Panc1 (cell line): ENCODE results near the gene C10orf88. TPM values are rescaled to one million over a fixed set of nuclear protein-coding genes. Genes with fewer than 3 reads are reported as not detected.

Experiments used
- ATAC-seq: fragments of 200-7000 bp; cut with Tn5 transposase; 2 replicates; pipeline ENCODE4 v1.9.1; 2020; ENCODE audit warnings: mild to moderate bottlenecking, moderate library complexity
- Bru-seq: library from RNA; stranded (reverse); fragments of 400-500 nt; gene quantifications from one replicate; lab custom pipeline; 2021; lab: Mats Ljungman, UMichigan
- BruChase-seq, 2 experiments: library from RNA; stranded (reverse); fragments of 400-500 nt; gene quantifications; one replicate each; lab custom pipeline; 2021; lab: Mats Ljungman, UMichigan
- BruUV-seq: library from RNA; stranded (reverse); fragments of 400-500 nt; replicated peaks from 2 replicates; lab custom pipeline; 2021; lab: Mats Ljungman, UMichigan
- CTCF ChIA-PET: fragments of 300-600 bp; sonication (Branson Sonifier 250); formaldehyde crosslinking; loops from one replicate; lab custom pipeline; 2022; ENCODE audit warnings: antibody characterized with exemption; lab: Charles Lee
- POLR2A ChIA-PET: fragments of 300-600 bp; sonication (Branson Sonifier 250); formaldehyde crosslinking; loops from one replicate; lab custom pipeline; 2022; ENCODE audit warnings: antibody characterized with exemption; lab: Charles Lee
- DNase-seq: peaks from one replicate; pipeline ENCODE4 v3.0.0-alpha.2; 2010; ENCODE audit warnings: low read depth, low spot score
- H3K27ac ChIP-seq: 2 replicates; pipeline ENCODE4 v1.5.1; 2011; ENCODE audit warnings: mild to moderate bottlenecking, low read length, inconsistent platforms
- H3K27me3 ChIP-seq: fragments of 200-500 bp; sonication (Bioruptor generic); 2 replicates; pipeline ENCODE4 v1.6.0; 2014; ENCODE audit warnings: low read length, inconsistent platforms; ENCODE audit not compliant: control insufficient read depth, insufficient read depth
- H3K36me3 ChIP-seq: fragments of 200-500 bp; sonication (Bioruptor generic); 2 replicates; pipeline ENCODE4 v1.5.1; 2014; ENCODE audit warnings: inconsistent platforms, mild to moderate bottlenecking, low read length, moderate library complexity; ENCODE audit not compliant: control insufficient read depth, insufficient read depth
- H3K4me1 ChIP-seq: 2 replicates; pipeline ENCODE4 v1.5.1; 2011; ENCODE audit warnings: inconsistent platforms, mild to moderate bottlenecking, low read length, moderate library complexity; ENCODE audit not compliant: control insufficient read depth, insufficient read depth
- H3K4me3 ChIP-seq, 2 experiments: 2 replicates each; pipeline ENCODE4 v1.5.1; 2011 to 2012; ENCODE audit warnings: low read depth in 2 of 2, low read length in 2 of 2, mild to moderate bottlenecking in 2 of 2, inconsistent platforms in 1 of 2, moderate library complexity in 1 of 2
- H3K9me3 ChIP-seq: fragments of 200-500 bp; sonication (Bioruptor generic); 2 replicates; pipeline ENCODE4 v1.5.1; 2014; ENCODE audit warnings: low read depth, mild to moderate bottlenecking, inconsistent platforms, low read length, moderate library complexity; ENCODE audit not compliant: control insufficient read depth, insufficient read depth
- CTCF ChIP-seq: fragments of 450-650 bp; IDR thresholded peaks from 2 replicates; pipeline ENCODE4 v1.5.1; 2017; ENCODE audit warnings: mild to moderate bottlenecking
- POLR2AphosphoS5 ChIP-seq: IDR thresholded peaks from 2 replicates; pipeline ENCODE4 v1.6.1; 2012; ENCODE audit warnings: mild to moderate bottlenecking, low read depth, low read length, moderate library complexity
- SIN3A ChIP-seq: IDR thresholded peaks from 2 replicates; pipeline ENCODE4 v1.6.1; 2012; ENCODE audit warnings: low read depth, mild to moderate bottlenecking, low read length, moderate library complexity, borderline replicate concordance; ENCODE audit not compliant: insufficient read depth
- TCF7L2 ChIP-seq: IDR thresholded peaks from 2 replicates; pipeline ENCODE4 v1.6.1; 2011; ENCODE audit warnings: mild to moderate bottlenecking, low read depth, low read length, inconsistent platforms
- in situ Hi-C: cut with HindIII; loops from 2 replicates; pipeline ENCODE4 v1.10.0; 2016; ENCODE audit warnings: low sequenced_read_pairs, low pct_unique_long_range_greater_than_20kb
- intact Hi-C: fragments of 100-400 bp; cut with micrococcal nuclease; formaldehyde crosslinking; loops from one replicate; pipeline ENCODE4 v1.10.0; 2022; ENCODE audit not compliant: unreplicated experiment
- long read RNA-seq: library from polyadenylated mRNA; unstranded; transcript quantifications from one replicate; pipeline ENCODE4 v2.0.0, GENCODE V29; 2021; ENCODE audit not compliant: unreplicated experiment
- polyA plus RNA-seq: library from polyadenylated mRNA; unstranded; fragments of >200 nt; gene quantifications from one replicate; pipeline ENCODE4 v1.2.1, GENCODE V29; 2012; ENCODE audit warnings: missing spikeins; ENCODE audit not compliant: insufficient read length
- total RNA-seq: library from RNA; stranded (reverse); gene quantifications from one replicate; pipeline ENCODE4 v1.2.1, GENCODE V29; 2021; ENCODE audit not compliant: unreplicated experiment
- TF ChIP-seq, protein P1 (sequence below), 2 experiments: IDR thresholded peaks; 2 replicates each; pipeline ENCODE4 v1.6.1; 2011 to 2012; ENCODE audit warnings: low read depth in 2 of 2, control low read depth in 1 of 2, low read length in 1 of 2, mild to moderate bottlenecking in 1 of 2, moderate library complexity in 1 of 2; ENCODE audit not compliant: insufficient read depth in 1 of 2

Gene C10orf88
- total RNA-seq (21.7 TPM), Bru-seq, nascent RNA (percentile 90 among the genes with signal in this experiment), BruChase-seq, experiment 1, labeled RNA remaining after a 2-hour chase (percentile 90 among the genes with signal in this experiment), BruChase-seq, experiment 2, labeled RNA remaining after a 6-hour chase (percentile 74 among the genes with signal in this experiment)
- 11.2 TPM for polyA plus RNA-seq
- long read RNA-seq, transcript C10orf88-204 (6 exons, 2,482 nt) = major isoform, 22 of 31 reads
- long read RNA-seq, partial matches to known transcripts = 3 of 31 reads
- long read RNA-seq, other reads (novel, unspliced or antisense) = 6 of 31 reads

DNA sequence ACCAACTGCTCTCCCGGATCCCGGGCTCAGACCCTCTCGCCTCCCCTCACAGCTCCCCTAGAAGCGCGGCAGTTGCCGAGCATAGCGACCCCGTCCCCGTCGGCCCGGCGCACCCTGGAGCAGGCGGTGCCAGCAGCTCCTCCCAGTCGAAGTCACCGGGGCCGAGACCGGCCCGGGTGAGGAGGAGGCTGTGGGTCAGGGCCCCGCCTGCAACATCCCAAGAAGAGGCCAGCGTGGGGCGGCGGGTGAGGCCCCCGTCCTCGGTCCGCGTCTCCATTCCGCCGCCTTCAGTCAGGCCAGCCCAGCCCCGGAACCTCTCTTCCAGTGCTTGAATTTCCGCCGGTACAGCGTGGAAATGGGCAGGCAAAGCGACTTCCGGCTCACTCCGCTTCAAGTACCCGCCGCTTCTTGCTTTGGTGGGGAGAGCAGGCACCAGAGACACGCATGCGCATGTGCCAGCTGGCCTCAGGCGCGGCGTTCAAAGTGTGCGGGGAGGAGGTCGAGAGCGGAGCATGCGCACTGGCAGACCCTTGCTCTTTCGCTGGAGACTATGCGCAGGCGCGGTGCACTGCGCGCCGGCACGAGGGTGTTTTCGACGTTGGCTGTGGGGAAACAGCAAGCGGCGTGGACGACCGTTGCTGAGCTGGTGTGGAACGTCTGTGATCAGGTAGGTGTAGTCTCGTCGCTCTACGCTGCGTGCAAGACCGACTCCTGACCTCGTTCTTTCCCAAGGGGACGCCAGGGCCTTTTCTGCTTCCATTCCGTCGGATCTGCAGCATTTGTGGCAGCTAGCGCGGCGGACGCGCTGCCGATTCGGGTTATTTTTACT, at the start of gene C10orf88:
TSS of gene C10orf88 (minus strand) at position 326 of the 829 bp plus-strand sequence. CDS start at position 277, 49 bp downstream.
- BruUV-seq = no TSS peak
- peak; percentile 97 for DNase-seq
- peaks cover 16% of the 10 kb centered on the region; the same call in 1 of the 2 replicates for H3K36me3 ChIP-seq
- POLR2A ChIA-PET = interaction anchor here (0.6 to 0.7 kb wide), 2 partner anchors 110 to 553 kb away, joined by 3 to 6 read pairs; no protein-coding TSS in a partner anchor
- TF ChIP-seq SIN3A (peak; percentile 84; the same call in 1 of the 2 replicates), POLR2AphosphoS5 (peak; percentile 89), TCF7L2 (peak; percentile 98), CTCF (no peak)
- TF ChIP-seq, protein P1, sequence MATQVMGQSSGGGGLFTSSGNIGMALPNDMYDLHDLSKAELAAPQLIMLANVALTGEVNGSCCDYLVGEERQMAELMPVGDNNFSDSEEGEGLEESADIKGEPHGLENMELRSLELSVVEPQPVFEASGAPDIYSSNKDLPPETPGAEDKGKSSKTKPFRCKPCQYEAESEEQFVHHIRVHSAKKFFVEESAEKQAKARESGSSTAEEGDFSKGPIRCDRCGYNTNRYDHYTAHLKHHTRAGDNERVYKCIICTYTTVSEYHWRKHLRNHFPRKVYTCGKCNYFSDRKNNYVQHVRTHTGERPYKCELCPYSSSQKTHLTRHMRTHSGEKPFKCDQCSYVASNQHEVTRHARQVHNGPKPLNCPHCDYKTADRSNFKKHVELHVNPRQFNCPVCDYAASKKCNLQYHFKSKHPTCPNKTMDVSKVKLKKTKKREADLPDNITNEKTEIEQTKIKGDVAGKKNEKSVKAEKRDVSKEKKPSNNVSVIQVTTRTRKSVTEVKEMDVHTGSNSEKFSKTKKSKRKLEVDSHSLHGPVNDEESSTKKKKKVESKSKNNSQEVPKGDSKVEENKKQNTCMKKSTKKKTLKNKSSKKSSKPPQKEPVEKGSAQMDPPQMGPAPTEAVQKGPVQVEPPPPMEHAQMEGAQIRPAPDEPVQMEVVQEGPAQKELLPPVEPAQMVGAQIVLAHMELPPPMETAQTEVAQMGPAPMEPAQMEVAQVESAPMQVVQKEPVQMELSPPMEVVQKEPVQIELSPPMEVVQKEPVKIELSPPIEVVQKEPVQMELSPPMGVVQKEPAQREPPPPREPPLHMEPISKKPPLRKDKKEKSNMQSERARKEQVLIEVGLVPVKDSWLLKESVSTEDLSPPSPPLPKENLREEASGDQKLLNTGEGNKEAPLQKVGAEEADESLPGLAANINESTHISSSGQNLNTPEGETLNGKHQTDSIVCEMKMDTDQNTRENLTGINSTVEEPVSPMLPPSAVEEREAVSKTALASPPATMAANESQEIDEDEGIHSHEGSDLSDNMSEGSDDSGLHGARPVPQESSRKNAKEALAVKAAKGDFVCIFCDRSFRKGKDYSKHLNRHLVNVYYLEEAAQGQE (IDR thresholded peaks at IDR 0.05; ENCODE audit: insufficient read depth in 1 of 2, low read depth in 2 of 2, low read length in 1 of 2) = peak in 1 of 2 experiments; percentile 32; a peak in 1 of 4 replicates
- peak within 1 kb of the TSS; percentile 87 to 91 for H3K4me3 ChIP-seq
- CTCF ChIA-PET = interaction anchor here (0.6 kb wide), 1 partner anchor 19 kb away, joined by 3 read pairs; no protein-coding TSS in a partner anchor
- H3K27me3 ChIP-seq = no peaks in the 10 kb centered on the region
- peaks cover 3% of the 10 kb centered on the region; the same call in 1 of the 2 replicates for H3K9me3 ChIP-seq
- H3K4me1 ChIP-seq = peaks cover 23% of the 10 kb centered on the region
- peak; percentile 100 for ATAC-seq
- peak within 1 kb of the TSS; percentile 85 for H3K27ac ChIP-seq
- in situ Hi-C loops (no loop called here), intact Hi-C loops (no loop called here)

DNA sequence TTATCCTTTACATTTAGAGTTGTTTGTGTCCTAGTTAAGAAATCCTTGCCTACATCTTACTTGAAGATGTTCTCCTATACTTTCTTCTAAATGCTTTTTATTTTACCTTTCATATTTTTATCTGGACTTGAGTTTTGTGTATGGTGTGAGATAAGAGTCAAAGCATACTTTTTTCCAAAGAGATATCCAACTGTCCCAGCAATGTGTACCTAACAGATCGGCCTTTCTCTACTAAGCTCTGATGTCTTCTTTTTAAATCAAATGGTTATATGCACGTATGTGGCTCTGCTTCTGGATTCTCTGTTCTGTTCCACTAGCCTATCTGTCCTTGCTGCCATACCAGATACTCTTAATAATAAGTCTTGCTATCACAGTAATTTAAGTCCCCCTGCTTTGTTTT, 47.3 kb upstream of the C10orf88 start:
- no peak for DNase-seq
- Histone ChIP-seq H3K27ac (no peak overlapping the region), H3K36me3 (no peaks in the 10 kb centered on the region), H3K9me3 (no peaks in the 10 kb centered on the region), H3K27me3 (no peaks in the 10 kb centered on the region), H3K4me3 (no peak overlapping the region), H3K4me1 (peaks cover 11% of the 10 kb centered on the region; the same call in 1 of the 2 replicates)
- no TSS peak for BruUV-seq
- TF ChIP-seq TCF7L2 = no peak
- TF ChIP-seq SIN3A = no peak
- no peak for TF ChIP-seq CTCF
- no peak for TF ChIP-seq POLR2AphosphoS5
- TF ChIP-seq, protein P1 (IDR thresholded peaks at IDR 0.05; ENCODE audit: insufficient read depth in 1 of 2, low read depth in 2 of 2, low read length in 1 of 2) = no peak
- ATAC-seq = no peak
- CTCF ChIA-PET = no interaction called here
- POLR2A ChIA-PET = interaction anchor here (0.6 kb wide), 1 partner anchor 11 kb away, joined by 6 read pairs; no protein-coding TSS in a partner anchor
- intact Hi-C loops (no loop called here), in situ Hi-C loops (no loop called here)
